ENCODE results near the gene CYP2B6. TPM values are rescaled to one million over a fixed set of nuclear protein-coding genes. Genes with fewer than 3 reads are reported as not detected.
A peak's percentile ranks its signal among the peaks of the same experiment; 100 is the strongest.
"Not testable (repeated sequence)": the region's sequence is repeated elsewhere in the genome, so short reads cannot be mapped to it uniquely, and the experiment has no call there.

Gene CYP2B6
- polyA plus RNA-seq, 1 donor from 2014 or later, result not detected

GRCh38 chr19:41003656-41004055, 12.6 kb downstream of the CYP2B6 start:
- peaks cover 16% of the 10 kb centered on the region for H3K27me3 Mint-ChIP-seq
- H3K4me3 Mint-ChIP-seq, result peak overlapping the region in 1 of 4 donors; percentile 29
- not testable (repeated sequence) for H3K9me3 Mint-ChIP-seq, H3K4me1 Mint-ChIP-seq, H3K27ac Mint-ChIP-seq, H3K36me3 Mint-ChIP-seq

DNA sequence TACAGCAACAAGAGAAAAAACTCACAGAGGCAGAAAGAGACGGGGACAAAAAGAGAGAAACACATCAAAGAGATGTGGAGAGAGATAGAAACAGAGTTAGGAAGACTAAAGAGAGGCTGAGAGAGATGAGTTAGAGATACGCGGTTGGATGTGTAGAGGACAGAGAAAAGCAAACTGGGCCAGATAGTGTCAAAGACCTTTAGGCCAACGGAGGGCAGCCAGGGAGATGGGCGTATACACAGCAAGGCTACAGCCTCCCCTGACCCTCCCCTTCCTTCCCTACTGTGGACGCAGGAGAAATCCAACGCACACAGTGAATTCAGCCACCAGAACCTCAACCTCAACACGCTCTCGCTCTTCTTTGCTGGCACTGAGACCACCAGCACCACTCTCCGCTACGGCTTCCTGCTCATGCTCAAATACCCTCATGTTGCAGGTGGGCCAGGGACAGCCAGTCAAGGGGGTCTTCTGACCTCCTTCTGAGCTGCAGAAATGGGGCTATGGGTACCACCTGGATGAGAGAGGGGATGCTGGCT, 18.7 kb downstream of the CYP2B6 start:
- Mint-ChIP-seq H3K27me3 (peaks cover 18% of the 10 kb centered on the region), H3K4me3 (peak overlapping the region in 1 of 4 donors; percentile 54), H3K36me3 (no peaks in the 10 kb centered on the region), H3K27ac (no peak overlapping the region), H3K9me3 (peaks cover 0 to 2% (median 0%) of the 10 kb centered on the region in 3 donors), H3K4me1 (peaks cover 0 to 2% (median 0%) of the 10 kb centered on the region in 3 donors)

DNA sequence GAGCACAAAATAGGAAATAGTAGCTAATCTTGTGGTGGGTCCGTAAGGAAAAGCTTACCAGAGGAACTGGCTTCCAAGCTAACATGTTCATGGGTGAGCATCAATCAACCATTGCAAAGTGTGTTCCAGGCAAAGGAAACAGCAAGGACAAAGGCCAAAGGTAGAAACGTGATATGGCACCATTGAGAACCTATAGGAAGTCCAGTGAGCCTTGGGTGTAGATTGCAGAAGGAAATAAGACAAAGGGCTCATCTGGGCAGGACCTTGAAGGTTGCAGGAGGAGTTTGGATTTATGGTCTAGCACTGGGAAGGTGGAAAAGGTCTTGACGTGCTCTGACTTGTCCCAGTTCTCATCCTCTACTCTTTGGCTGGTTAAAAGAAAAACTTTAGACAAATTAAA, 22.3 kb downstream of the CYP2B6 start:
- H3K4me1 Mint-ChIP-seq, result peaks cover 0 to 3% (median 0%) of the 10 kb centered on the region in 3 donors
- peaks cover 26% of the 10 kb centered on the region for H3K27me3 Mint-ChIP-seq
- H3K27ac Mint-ChIP-seq, result no peak overlapping the region
- H3K4me3 Mint-ChIP-seq, result no peak overlapping the region
- H3K36me3 Mint-ChIP-seq, result no peaks in the 10 kb centered on the region
- H3K9me3 Mint-ChIP-seq, result peaks cover 0 to 4% (median 0%) of the 10 kb centered on the region in 3 donors

- Mint-ChIP-seq H3K27ac (peak overlapping the region in 1 of 3 donors; percentile 41), H3K36me3 (no peaks in the 10 kb centered on the region), H3K9me3 (peaks cover 0 to 4% (median 0%) of the 10 kb centered on the region in 3 donors), H3K4me3 (no peak overlapping the region), H3K4me1 (peaks cover 0 to 1% (median 0%) of the 10 kb centered on the region in 3 donors), H3K27me3 (peaks cover 29% of the 10 kb centered on the region)
Observed at GRCh38 chr19:41014643-41015042, 23.6 kb downstream of the CYP2B6 start.

DNA sequence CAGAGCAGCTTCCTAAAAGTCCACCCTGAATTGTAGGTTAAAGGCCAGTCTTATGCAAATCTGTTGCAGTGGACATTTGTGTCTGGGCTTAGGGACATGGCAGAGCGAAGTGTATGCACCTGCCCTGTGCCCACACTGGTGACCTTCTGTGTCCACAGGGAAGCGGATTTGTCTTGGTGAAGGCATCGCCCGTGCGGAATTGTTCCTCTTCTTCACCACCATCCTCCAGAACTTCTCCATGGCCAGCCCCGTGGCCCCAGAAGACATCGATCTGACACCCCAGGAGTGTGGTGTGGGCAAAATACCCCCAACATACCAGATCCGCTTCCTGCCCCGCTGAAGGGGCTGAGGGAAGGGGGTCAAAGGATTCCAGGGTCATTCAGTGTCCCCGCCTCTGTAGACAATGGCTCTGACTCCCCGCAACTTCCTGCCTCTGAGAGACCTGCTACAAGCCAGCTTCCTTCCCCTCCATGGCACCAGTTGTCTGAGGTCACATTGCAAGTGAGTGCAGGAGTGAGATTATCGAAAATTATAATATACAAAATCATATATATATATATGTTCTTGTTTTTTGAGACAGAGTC, 25.5 kb downstream of the CYP2B6 start:
- Mint-ChIP-seq H3K9me3 (peaks cover 0 to 3% (median 2%) of the 10 kb centered on the region in 3 donors), H3K4me1 (peaks cover 0 to 1% (median 0%) of the 10 kb centered on the region in 3 donors), H3K27ac (no peak overlapping the region), H3K4me3 (no peak overlapping the region), H3K27me3 (peaks cover 38% of the 10 kb centered on the region), H3K36me3 (no peaks in the 10 kb centered on the region)

GRCh38 chr19:41018736-41019290, 27.7 kb downstream of the CYP2B6 start:
- Mint-ChIP-seq H3K4me1 (peaks cover 0 to 1% (median 0%) of the 10 kb centered on the region in 3 donors), H3K36me3 (no peaks in the 10 kb centered on the region), H3K27ac (no peak overlapping the region), H3K4me3 (no peak overlapping the region), H3K27me3 (peaks cover 38% of the 10 kb centered on the region), H3K9me3 (peaks cover 0 to 5% (median 3%) of the 10 kb centered on the region in 3 donors)

GRCh38 chr19:41019346-41019745, 28.3 kb downstream of the CYP2B6 start:
- H3K4me1 Mint-ChIP-seq, result peaks cover 0 to 1% (median 0%) of the 10 kb centered on the region in 3 donors
- no peaks in the 10 kb centered on the region for H3K36me3 Mint-ChIP-seq
- peaks cover 35% of the 10 kb centered on the region for H3K27me3 Mint-ChIP-seq
- peaks cover 0 to 5% (median 3%) of the 10 kb centered on the region in 3 donors for H3K9me3 Mint-ChIP-seq
- no peak overlapping the region for H3K4me3 Mint-ChIP-seq
- no peak overlapping the region for H3K27ac Mint-ChIP-seq

DNA sequence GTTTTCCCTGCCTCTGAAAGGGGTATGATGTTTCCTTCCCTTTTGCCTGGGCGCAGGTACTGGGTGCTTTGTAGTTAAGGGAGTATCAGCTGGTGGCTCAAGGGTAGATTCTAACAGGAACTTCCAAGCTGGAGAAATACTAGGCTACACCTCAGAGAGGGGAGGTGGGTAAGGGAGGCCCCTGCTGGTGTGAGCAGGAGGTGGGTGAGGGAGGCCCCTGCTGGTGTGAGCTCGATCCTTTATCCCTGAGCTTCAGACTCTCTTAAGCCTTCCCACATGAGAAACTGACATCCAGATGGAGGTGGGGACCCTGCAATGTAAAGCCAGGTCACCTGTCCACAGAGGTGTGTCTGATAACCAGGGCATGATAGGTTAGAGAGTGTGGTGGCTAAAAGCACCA, 32.1 kb downstream of the CYP2B6 start:
- Mint-ChIP-seq H3K27ac (no peak overlapping the region), H3K27me3 (peaks cover 43% of the 10 kb centered on the region), H3K4me1 (no peaks in the 10 kb centered on the region), H3K4me3 (no peak overlapping the region), H3K36me3 (no peaks in the 10 kb centered on the region), H3K9me3 (peaks cover 0 to 8% (median 3%) of the 10 kb centered on the region in 3 donors)

DNA sequence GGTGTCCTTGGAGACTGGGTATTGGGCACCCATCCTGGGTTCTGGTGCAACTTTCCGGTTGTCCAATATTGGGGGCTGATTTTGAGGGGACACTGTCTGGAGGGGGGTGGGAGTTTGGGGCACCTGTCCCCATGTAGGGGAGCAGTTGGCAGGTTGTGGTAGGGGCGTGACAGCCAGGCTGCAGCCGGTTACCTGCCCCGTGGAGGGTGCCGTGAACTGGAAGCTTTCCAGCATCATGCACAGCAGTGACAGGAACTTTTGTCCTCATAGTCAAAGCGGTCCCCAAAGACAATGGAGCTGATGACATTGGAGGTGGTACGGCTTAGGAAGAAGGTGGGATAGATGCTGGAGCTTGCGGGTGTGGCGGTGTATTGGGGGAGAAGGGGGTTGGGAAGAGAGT, 34.3 kb downstream of the CYP2B6 start:
- H3K9me3 Mint-ChIP-seq, result peaks cover 0 to 8% (median 3%) of the 10 kb centered on the region in 3 donors

DNA sequence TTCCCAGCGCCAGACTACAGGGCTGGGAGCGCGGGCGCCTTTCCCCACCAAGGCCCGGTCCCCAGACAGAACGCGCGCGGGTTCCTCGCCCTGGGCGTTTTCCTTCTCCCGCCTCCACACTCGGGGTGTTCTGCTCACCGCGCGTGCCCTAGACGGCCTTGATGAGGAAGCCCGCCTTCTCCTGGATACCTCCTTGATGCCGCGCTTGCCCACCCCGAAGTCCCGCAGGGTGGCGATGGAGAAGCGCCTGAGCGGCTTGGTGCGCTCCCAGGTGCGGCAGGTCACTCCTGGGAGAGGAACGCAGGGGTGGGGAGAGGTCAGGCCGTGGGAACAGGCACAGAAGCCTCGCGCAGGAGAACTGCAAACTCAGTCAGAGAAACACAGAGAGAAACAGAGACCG, 34.8 kb downstream of the CYP2B6 start:
- Mint-ChIP-seq H3K4me1 (no peaks in the 10 kb centered on the region), H3K9me3 (peaks cover 0 to 8% (median 0%) of the 10 kb centered on the region in 3 donors), H3K4me3 (no peak overlapping the region), H3K27ac (no peak overlapping the region), H3K36me3 (no peaks in the 10 kb centered on the region), H3K27me3 (peaks cover 35% of the 10 kb centered on the region)

More for the DNA sequence above, 34.3 kb downstream of the CYP2B6 start:
- Mint-ChIP-seq H3K36me3 (no peaks in the 10 kb centered on the region), H3K4me3 (no peak overlapping the region), H3K27ac (no peak overlapping the region), H3K4me1 (no peaks in the 10 kb centered on the region), H3K27me3 (peaks cover 38% of the 10 kb centered on the region)

DNA sequence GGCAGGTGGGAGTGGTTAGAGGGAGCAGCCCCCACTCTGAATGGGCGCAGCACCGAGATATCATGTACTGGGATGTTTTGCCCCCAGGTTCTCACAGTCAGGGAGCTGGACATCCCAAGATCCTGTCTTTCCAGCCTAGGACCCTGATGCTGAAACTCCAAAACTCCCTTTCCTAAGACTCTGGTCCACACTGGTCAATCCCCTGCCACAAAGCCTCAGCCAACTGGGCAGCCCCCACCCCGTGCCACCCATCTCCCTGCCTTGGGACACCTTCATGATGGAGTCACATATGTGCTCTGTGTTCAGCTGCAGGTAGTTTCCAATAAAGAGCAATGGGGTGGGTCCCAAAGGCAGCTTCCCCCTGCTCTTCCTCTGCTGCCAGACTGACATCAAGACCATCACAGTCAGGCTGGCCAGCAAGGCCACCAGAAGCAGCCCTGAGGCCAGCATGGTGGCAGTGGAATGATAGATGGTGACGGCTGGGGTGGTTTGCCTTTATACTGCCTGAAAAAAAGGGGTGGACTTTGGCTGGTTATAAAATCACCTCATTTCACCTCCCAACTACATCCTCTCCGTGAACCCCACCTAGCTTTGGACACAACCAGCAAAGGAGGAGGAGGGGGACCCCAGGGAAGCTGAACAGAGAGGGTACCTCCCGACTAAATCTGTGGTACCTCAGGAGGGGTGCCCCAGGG, 36.3 kb downstream of the CYP2B6 start:
- H3K9me3 Mint-ChIP-seq, result peaks cover 0 to 10% (median 3%) of the 10 kb centered on the region in 3 donors
- peaks cover 34% of the 10 kb centered on the region for H3K27me3 Mint-ChIP-seq
- H3K4me1 Mint-ChIP-seq, result no peaks in the 10 kb centered on the region
- H3K36me3 Mint-ChIP-seq, result no peaks in the 10 kb centered on the region
- H3K27ac Mint-ChIP-seq, result no peak overlapping the region
- H3K4me3 Mint-ChIP-seq, result no peak overlapping the region

- Mint-ChIP-seq H3K36me3 (peaks cover 1% of the 10 kb centered on the region), H3K4me3 (no peak overlapping the region), H3K4me1 (peaks cover 0 to 2% (median 0%) of the 10 kb centered on the region in 3 donors), H3K27ac (no peak overlapping the region), H3K9me3 (peaks cover 0 to 9% (median 8%) of the 10 kb centered on the region in 3 donors), H3K27me3 (peaks cover 33% of the 10 kb centered on the region)
Observed at GRCh38 chr19:41029524-41030432, 38.7 kb downstream of the CYP2B6 start.

DNA sequence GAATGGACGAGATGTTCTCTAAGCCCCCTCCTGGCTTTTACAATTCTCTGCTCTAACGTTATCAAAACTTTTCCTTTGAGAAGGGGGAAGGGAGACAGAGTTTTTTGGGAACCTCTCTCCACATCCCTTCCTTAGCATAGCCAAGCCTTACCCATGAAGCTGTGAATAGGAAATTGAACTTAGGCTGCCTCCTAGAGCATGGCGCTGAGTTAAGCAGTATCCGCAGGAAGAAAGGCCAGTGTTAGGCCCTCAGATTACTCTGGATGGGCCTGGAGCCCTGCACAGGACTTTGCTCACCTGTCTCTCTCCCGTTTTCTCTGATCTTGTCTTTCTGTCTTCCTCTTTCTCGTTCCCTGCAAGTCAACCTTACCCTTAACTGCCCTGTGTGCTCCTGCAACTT, 39.6 kb downstream of the CYP2B6 start:
- Mint-ChIP-seq H3K4me1 (peaks cover 0 to 2% (median 0%) of the 10 kb centered on the region in 3 donors), H3K27ac (no peak overlapping the region), H3K36me3 (peaks cover 1% of the 10 kb centered on the region), H3K9me3 (peaks cover 0 to 9% (median 2%) of the 10 kb centered on the region in 3 donors), H3K4me3 (no peak overlapping the region), H3K27me3 (peaks cover 29% of the 10 kb centered on the region)

DNA sequence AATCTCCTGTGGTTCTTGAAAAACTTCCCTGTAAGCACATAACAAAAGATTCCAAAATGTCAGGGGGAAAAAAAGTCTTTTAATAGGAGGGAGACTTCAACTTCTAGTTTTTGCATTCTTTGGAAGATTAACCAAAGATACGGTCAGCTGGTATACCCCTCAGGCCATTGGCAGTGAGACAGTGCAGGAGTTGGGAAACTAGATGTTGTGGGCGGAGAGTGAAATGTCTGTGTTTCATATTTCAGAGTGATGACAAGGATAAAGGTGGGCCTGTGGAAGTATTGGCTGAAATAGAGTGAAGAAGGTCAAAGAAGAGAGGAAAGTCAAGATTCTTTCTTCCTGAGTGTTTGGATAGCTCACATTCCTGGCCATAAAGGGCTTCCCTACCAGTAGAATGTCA, 40.8 kb downstream of the CYP2B6 start:
- H3K4me3 Mint-ChIP-seq, result no peak overlapping the region

More for the DNA sequence above, 40.8 kb downstream of the CYP2B6 start:
- H3K4me1 Mint-ChIP-seq, result peaks cover 0 to 2% (median 0%) of the 10 kb centered on the region in 3 donors
- no peak overlapping the region for H3K27ac Mint-ChIP-seq
- H3K36me3 Mint-ChIP-seq, result peaks cover 1% of the 10 kb centered on the region
- H3K27me3 Mint-ChIP-seq, result peaks cover 20% of the 10 kb centered on the region
- H3K9me3 Mint-ChIP-seq, result peaks cover 0 to 9% (median 4%) of the 10 kb centered on the region in 3 donors

Data from IgD-negative memory B cell (primary cell).